K562 treated with DMSO at 1 percent for 24 hours (cell line): ENCODE results near the gene MAP3K1. TPM values are rescaled to one million over a fixed set of nuclear protein-coding genes. Genes with fewer than 3 reads are reported as not detected.

ENCODE experiments used
- total RNA-seq: library from RNA; unstranded; fragments of 300-600 nt; gene quantifications from 2 replicates; pipeline ENCODE4 v1.2.3, GENCODE V29; 2022; ENCODE audit warnings: low read depth; ENCODE audit not compliant: insufficient read depth

The MAP3K1 gene
- total RNA-seq = 5.0 and 6.0 TPM in 2 replicates

DNA sequence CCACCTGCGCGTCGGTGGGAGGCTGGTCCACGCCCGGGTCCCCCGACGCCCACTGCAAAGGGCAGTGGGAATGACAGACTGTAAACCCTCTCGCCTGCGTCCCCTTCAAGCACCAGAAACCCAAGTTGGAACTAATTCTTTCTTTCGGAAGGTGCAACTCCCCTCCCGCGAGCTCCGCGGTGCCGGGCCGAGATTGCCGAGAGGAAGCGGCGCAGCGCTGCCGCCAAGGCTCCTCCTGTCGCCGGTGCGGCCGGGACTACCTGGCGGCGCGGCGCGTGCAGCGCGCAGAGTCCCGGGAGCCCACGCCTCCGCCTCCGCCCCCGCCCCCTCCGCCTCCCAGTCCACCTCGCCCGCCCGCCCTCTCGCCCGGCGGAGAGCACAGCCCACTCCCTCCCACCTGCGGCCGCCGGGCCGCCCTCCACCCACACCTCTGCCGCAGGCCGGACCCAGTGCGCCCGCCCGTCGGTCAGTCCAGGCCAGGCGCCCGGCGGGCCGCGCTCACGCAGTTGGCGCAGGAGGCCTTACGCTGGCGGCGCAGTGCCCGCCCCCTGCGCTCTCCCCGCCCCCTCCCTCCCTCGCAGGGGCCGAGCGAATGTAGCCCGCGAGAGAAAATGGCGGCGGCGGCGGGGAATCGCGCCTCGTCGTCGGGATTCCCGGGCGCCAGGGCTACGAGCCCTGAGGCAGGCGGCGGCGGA, at the start of gene MAP3K1:
Gene MAP3K1 (plus strand): TSS at position 587 of the 695 bp plus-strand sequence. CDS start 25 bp downstream, at position 612.

GRCh38 chr5:56909294-56910209, 94.2 kb downstream of the MAP3K1 start, which contains the start of gene SETD9:
Gene SETD9 (plus strand): TSS chr5:56909596. CDS start chr5:56909646, 50 bp downstream.

Other genes starting within 250 kb of the MAP3K1 start
- gene SETD9, start 94.0 kb downstream of the MAP3K1 start, total RNA-seq = 3.9 and 7.6 TPM in 2 replicates
- 6.3 and 8.5 TPM in 2 replicates for gene MIER3, start 136.6 kb downstream of the MAP3K1 start, total RNA-seq